Measurements from ENCODE around the gene PSTK. TPM values are rescaled to one million over a fixed set of nuclear protein-coding genes. Genes with fewer than 3 reads are reported as not detected.

Gene PSTK
- total RNA-seq, 1 donor from 2014 or later: 4.2 TPM

- Mint-ChIP-seq H3K4me3 (ENCODE audit: unreplicated experiment) (no peak overlapping the region), H3K27me3 (ENCODE audit: low read depth) (no peaks in the 10 kb centered on the region)
These were observed 33.5 kb downstream of the PSTK start for GRCh38 chr10:123013456-123014419.

GRCh38 chr10:123014772-123015171 is 34.6 kb downstream of the PSTK start:
- no peak for TF ChIP-seq CTCF (IDR thresholded peaks at IDR 0.05)
- Mint-ChIP-seq H3K9me3 (ENCODE audit: low read depth) (no peaks in the 10 kb centered on the region), H3K27ac (ENCODE audit: unreplicated experiment) (no peak overlapping the region), H3K4me1 (ENCODE audit: low read depth) (peaks cover under 1% of the 10 kb centered on the region), H3K27me3 (ENCODE audit: low read depth) (no peaks in the 10 kb centered on the region), H3K4me3 (ENCODE audit: unreplicated experiment) (no peak overlapping the region), H3K36me3 (ENCODE audit: low read depth) (no peaks in the 10 kb centered on the region)
- no peak for DNase-seq (ENCODE audit: low spot score)

More at GRCh38 chr10:123013456-123014419, 33.5 kb downstream of the PSTK start:
- Mint-ChIP-seq H3K9me3 (ENCODE audit: low read depth) (no peaks in the 10 kb centered on the region), H3K4me1 (ENCODE audit: low read depth) (peaks cover 8% of the 10 kb centered on the region), H3K27ac (ENCODE audit: unreplicated experiment) (no peak overlapping the region), H3K36me3 (ENCODE audit: low read depth) (no peaks in the 10 kb centered on the region)
- no peak for DNase-seq (ENCODE audit: low spot score)
- TF ChIP-seq CTCF (IDR thresholded peaks at IDR 0.05): no peak

- Mint-ChIP-seq H3K36me3 (ENCODE audit: low read depth) (no peaks in the 10 kb centered on the region), H3K27ac (ENCODE audit: unreplicated experiment) (no peak overlapping the region), H3K4me1 (ENCODE audit: low read depth) (no peaks in the 10 kb centered on the region), H3K9me3 (ENCODE audit: low read depth) (no peaks in the 10 kb centered on the region), H3K4me3 (ENCODE audit: unreplicated experiment) (no peak overlapping the region), H3K27me3 (ENCODE audit: low read depth) (no peaks in the 10 kb centered on the region)
- TF ChIP-seq CTCF (IDR thresholded peaks at IDR 0.05): no peak
- no peak for DNase-seq (ENCODE audit: low spot score)
These were observed 36.0 kb downstream of the PSTK start for GRCh38 chr10:123016228-123016627.

GRCh38 chr10:123017421-123018165 is 37.4 kb downstream of the PSTK start:
- no peak for TF ChIP-seq CTCF (IDR thresholded peaks at IDR 0.05)

GRCh38 chr10:123018531-123018930 is 38.3 kb downstream of the PSTK start:
- DNase-seq (ENCODE audit: low spot score): no peak
- H3K9me3 Mint-ChIP-seq (ENCODE audit: low read depth): no peaks in the 10 kb centered on the region
- no peak overlapping the region for H3K27ac Mint-ChIP-seq (ENCODE audit: unreplicated experiment)
- H3K4me3 Mint-ChIP-seq (ENCODE audit: unreplicated experiment): no peak overlapping the region
- H3K27me3 Mint-ChIP-seq (ENCODE audit: low read depth): no peaks in the 10 kb centered on the region
- no peaks in the 10 kb centered on the region for H3K4me1 Mint-ChIP-seq (ENCODE audit: low read depth)
- H3K36me3 Mint-ChIP-seq (ENCODE audit: low read depth): no peaks in the 10 kb centered on the region
- no peak for TF ChIP-seq CTCF (IDR thresholded peaks at IDR 0.05)

More at GRCh38 chr10:123017421-123018165, 37.4 kb downstream of the PSTK start:
- Mint-ChIP-seq H3K4me1 (ENCODE audit: low read depth) (no peaks in the 10 kb centered on the region), H3K36me3 (ENCODE audit: low read depth) (no peaks in the 10 kb centered on the region), H3K4me3 (ENCODE audit: unreplicated experiment) (no peak overlapping the region), H3K27me3 (ENCODE audit: low read depth) (no peaks in the 10 kb centered on the region), H3K27ac (ENCODE audit: unreplicated experiment) (no peak overlapping the region), H3K9me3 (ENCODE audit: low read depth) (no peaks in the 10 kb centered on the region)
- no peak for DNase-seq (ENCODE audit: low spot score)
